CD4-positive, alpha-beta T cell (primary cell): ENCODE results near the gene TTLL10. TPM values are rescaled to one million over a fixed set of nuclear protein-coding genes. Genes with fewer than 3 reads are reported as not detected.

Experiments used
- ATAC-seq: fragments of 200-7000 bp; cut with Tn5 transposase; one replicate; pipeline ENCODE4 v1.10.0; 2022; ENCODE audit warnings: mild to moderate bottlenecking; ENCODE audit not compliant: poor library complexity
- CTCF ChIA-PET: fragments of 350-600 bp; sonication (Branson Sonifier 250); formaldehyde crosslinking; loops from one replicate; lab custom pipeline; 2021; ENCODE audit warnings: antibody characterized with exemption, inconsistent platforms; lab: Charles Lee
- POLR2A ChIA-PET: fragments of 350-600 bp; sonication (Branson Sonifier 250); formaldehyde crosslinking; loops from one replicate; lab custom pipeline; 2021; ENCODE audit warnings: antibody characterized with exemption, inconsistent platforms; lab: Charles Lee
- DNase-seq, 14 experiments: peaks; one replicate each; pipeline ENCODE4 v3.0.0-alpha.2; 2013 to 2020; ENCODE audit warnings: mixed read lengths in 2 of 14
- H3K27ac ChIP-seq, 2 donors: one replicate each; pipeline versions ENCODE4 v1.5.1 to v1.7.0; 2013; ENCODE audit warnings: low read length in 2 of 2, low read depth in 1 of 2, mild to moderate bottlenecking in 1 of 2
- H3K27me3 ChIP-seq, 2 experiments: 1 replicate in 1 of 2; 2 replicates in 1 of 2; pipeline versions ENCODE4 v1.6.1 to v1.7.0; 2013; ENCODE audit warnings: low read length in 2 of 2, control low read depth in 1 of 2, mild to moderate bottlenecking in 1 of 2, moderate library complexity in 1 of 2; ENCODE audit not compliant: insufficient read depth in 2 of 2, control insufficient read depth in 1 of 2
- H3K36me3 ChIP-seq: one replicate; pipeline ENCODE4 v1.6.1; 2013; ENCODE audit warnings: low read length, control low read depth; ENCODE audit not compliant: insufficient read depth
- H3K4me1 ChIP-seq: one replicate; pipeline ENCODE4 v1.6.1; 2013; ENCODE audit warnings: low read length, control low read depth; ENCODE audit not compliant: insufficient read depth
- H3K4me3 ChIP-seq: one replicate; pipeline ENCODE4 v1.5.1; 2013; ENCODE audit warnings: mild to moderate bottlenecking, low read length, moderate library complexity
- H3K9me3 ChIP-seq, 2 experiments: 1 replicate in 1 of 2; 2 replicates in 1 of 2; pipeline versions ENCODE4 v1.6.1 to v1.7.0; 2013; ENCODE audit warnings: low read length in 2 of 2, mild to moderate bottlenecking in 2 of 2, control low read depth in 1 of 2, moderate library complexity in 1 of 2; ENCODE audit not compliant: control insufficient read depth in 1 of 2, insufficient read depth in 1 of 2
- H3K27ac Mint-ChIP-seq: one replicate; pipeline ENCODE4 v1.8.0; 2020; ENCODE audit warnings: mixed read lengths
- H3K27me3 Mint-ChIP-seq: one replicate; pipeline ENCODE4 v1.8.0; 2021; ENCODE audit warnings: mixed read lengths
- H3K36me3 Mint-ChIP-seq: one replicate; pipeline ENCODE4 v1.8.0; 2021; ENCODE audit warnings: low read depth, mixed read lengths
- H3K4me1 Mint-ChIP-seq: one replicate; pipeline ENCODE4 v1.8.0; 2021; ENCODE audit warnings: low read depth, mixed read lengths
- H3K4me3 Mint-ChIP-seq: one replicate; pipeline ENCODE4 v1.8.0; 2020; ENCODE audit warnings: mild to moderate bottlenecking, mixed read lengths
- H3K9me3 Mint-ChIP-seq: one replicate; pipeline ENCODE4 v1.8.0; 2020; ENCODE audit warnings: mixed read lengths
- intact Hi-C, 2 experiments: fragments of 100-400 bp; cut with DNase I in 1 of 2; cut with micrococcal nuclease in 1 of 2; formaldehyde crosslinking; loops; one replicate each; pipeline versions ENCODE4 v1.15.1 to v1.9.0; 2023 to 2025; cut with DNase I, micrococcal nuclease
- total RNA-seq, 174 experiments: library from RNA in 2 of 174; stranded (reverse) in 2 of 174; gene quantifications; one replicate each; pipeline ENCODE4 v1.2.3 and lab custom pipeline; 2021 to 2026
- TF ChIP-seq, protein P1 (sequence below): fragments of 200-600 bp; IDR thresholded peaks from one replicate; pipeline ENCODE4 v1.8.0; 2022; ENCODE audit warnings: antibody characterized with exemption, mild to moderate bottlenecking

Gene TTLL10
- total RNA-seq, 2 experiments from 2014 or later = 0.11 to 0.59 TPM

DNA sequence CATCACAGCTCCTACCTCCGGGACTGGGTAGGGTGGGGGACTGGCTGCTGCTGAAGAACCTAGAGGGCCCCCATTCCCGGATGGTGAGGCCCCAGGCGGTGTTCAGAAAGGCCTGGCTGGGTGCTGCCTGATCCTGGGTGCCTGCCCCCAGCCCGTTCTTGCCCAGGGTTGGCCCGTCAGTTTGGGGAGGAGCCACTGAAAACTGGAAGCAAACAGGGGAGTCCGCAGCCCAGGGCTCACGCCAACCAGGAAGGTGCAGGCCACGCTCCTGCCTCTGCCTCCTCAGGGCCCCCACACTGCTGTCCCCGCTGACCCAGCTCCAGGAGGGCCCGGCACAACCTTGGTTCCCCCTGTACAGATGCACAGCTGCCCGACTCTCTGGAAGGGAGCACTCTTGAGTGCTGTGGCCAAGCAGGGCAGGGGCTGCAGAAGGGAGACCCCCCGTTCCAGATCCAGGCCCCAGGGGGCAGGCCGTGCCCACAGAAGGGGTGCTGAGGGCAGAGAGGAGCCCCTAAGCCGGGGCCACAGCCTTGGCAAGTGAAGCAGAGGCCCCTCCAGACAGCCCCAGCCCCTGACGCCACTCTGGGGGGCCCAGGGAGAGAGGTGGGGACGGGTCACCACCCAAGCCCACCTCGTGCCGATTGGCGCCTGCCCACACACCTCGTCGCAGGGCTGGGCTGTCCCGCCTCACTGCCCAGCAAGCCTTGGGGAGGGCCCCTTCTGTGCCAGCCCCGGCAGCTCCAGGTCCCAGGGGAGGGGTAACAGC is 67.3 kb downstream of the TTLL10 start:
- H3K4me1 ChIP-seq = peaks cover 5% of the 10 kb centered on the region
- H3K27ac Mint-ChIP-seq = no peak overlapping the region
- peaks cover 0 to 21% of the 10 kb centered on the region in 2 experiments for H3K9me3 ChIP-seq
- no peak overlapping the region for H3K4me3 Mint-ChIP-seq
- H3K36me3 Mint-ChIP-seq = no peaks in the 10 kb centered on the region
- H3K36me3 ChIP-seq = no peaks in the 10 kb centered on the region
- DNase-seq (no peak), ATAC-seq (no peak)
- TF ChIP-seq, protein P1, sequence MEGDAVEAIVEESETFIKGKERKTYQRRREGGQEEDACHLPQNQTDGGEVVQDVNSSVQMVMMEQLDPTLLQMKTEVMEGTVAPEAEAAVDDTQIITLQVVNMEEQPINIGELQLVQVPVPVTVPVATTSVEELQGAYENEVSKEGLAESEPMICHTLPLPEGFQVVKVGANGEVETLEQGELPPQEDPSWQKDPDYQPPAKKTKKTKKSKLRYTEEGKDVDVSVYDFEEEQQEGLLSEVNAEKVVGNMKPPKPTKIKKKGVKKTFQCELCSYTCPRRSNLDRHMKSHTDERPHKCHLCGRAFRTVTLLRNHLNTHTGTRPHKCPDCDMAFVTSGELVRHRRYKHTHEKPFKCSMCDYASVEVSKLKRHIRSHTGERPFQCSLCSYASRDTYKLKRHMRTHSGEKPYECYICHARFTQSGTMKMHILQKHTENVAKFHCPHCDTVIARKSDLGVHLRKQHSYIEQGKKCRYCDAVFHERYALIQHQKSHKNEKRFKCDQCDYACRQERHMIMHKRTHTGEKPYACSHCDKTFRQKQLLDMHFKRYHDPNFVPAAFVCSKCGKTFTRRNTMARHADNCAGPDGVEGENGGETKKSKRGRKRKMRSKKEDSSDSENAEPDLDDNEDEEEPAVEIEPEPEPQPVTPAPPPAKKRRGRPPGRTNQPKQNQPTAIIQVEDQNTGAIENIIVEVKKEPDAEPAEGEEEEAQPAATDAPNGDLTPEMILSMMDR = no peak
- H3K9me3 Mint-ChIP-seq = no peaks in the 10 kb centered on the region
- no peaks in the 10 kb centered on the region for H3K4me1 Mint-ChIP-seq
- H3K4me3 ChIP-seq = no peak overlapping the region
- intact Hi-C loops = no loop called here
- peaks cover 10 to 16% of the 10 kb centered on the region in 2 experiments for H3K27me3 ChIP-seq
- CTCF ChIA-PET = no interaction called here
- no peaks in the 10 kb centered on the region for H3K27me3 Mint-ChIP-seq
- H3K27ac ChIP-seq = no peak overlapping the region
- POLR2A ChIA-PET = no interaction called here

DNA sequence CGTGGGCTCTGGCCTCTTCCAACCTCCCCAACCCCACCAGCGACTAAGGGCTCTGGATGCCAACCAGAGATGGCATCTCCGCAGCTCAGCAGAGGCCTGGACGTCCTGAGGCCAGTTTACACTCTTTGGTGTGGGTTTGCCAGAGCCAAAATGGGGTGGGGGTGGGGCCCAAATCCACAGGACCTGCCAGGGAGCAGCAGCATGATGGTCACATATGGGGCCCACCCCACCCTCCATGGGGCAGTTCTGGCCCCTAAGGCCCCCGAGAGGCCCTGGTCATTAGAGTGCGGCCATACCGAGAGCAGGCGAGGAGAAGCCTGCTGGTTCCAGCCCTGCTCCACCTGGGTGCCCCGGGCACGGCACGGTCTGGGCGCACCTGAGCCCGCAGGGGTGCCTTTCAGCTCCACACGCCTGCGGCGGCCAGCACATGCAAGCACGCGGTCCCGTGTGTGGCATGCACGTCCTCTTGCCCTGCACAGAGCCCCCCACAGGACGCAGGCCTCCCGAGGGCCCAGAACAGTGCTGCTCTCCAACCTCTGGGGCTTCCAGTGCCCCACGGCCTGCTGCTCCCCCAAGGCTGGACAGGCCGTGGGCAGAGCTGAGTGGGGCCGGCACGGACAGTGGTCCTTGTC is 68.0 kb downstream of the TTLL10 start:
- Mint-ChIP-seq H3K4me3 (no peak overlapping the region), H3K36me3 (no peaks in the 10 kb centered on the region), H3K27me3 (no peaks in the 10 kb centered on the region), H3K9me3 (no peaks in the 10 kb centered on the region), H3K27ac (no peak overlapping the region), H3K4me1 (no peaks in the 10 kb centered on the region)
- Histone ChIP-seq H3K27ac (no peak overlapping the region), H3K4me1 (peaks cover 5% of the 10 kb centered on the region), H3K36me3 (no peaks in the 10 kb centered on the region), H3K27me3 (peaks cover 12 to 19% of the 10 kb centered on the region in 2 experiments), H3K4me3 (no peak overlapping the region), H3K9me3 (peaks cover 0 to 21% of the 10 kb centered on the region in 2 experiments)
- DNase-seq (no peak), ATAC-seq (no peak)
- CTCF ChIA-PET = no interaction called here
- intact Hi-C loops = no loop called here
- POLR2A ChIA-PET = no interaction called here
- TF ChIP-seq, protein P1 = no peak

DNA sequence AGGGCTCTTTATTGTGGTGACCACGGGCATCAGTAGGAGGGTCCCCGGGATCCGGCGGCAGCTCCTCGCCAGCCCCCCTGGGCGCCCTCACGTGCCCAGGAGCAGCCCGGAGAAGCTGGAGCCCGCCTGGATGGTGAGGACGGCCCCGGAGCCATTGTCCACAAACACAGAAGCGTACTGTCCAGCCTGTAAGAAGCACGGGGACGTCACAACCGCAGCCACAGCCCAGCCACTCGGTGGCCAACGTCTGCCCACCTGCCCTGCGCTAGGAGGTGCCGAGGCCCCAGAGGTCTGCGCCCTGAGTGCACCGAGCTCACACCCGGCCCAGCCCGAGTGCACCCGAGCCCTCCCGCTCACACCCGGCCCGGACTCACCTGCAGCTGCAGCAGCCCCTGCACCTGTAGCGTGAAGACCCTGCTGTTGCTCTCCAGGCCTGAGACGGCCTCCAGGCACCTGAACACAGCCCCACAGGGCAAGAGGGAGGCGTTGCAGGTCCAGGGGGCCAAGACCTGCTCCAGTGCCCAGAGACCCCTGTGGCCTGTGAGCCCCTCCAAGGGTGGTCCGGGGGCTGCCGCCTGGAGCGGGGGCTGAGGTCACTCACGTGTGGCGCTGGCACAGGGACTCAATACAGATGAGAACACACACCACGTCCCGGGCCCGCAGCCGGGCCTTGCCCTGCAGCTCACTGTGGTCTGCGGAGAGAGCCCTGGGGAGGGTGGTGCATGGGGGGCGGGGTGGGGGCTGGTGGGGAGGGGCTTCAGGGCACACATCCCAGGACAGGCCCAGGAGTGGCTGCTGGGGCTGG is 69.0 kb downstream of the TTLL10 start:
- Mint-ChIP-seq H3K36me3 (no peaks in the 10 kb centered on the region), H3K27me3 (no peaks in the 10 kb centered on the region), H3K4me1 (no peaks in the 10 kb centered on the region), H3K4me3 (no peak overlapping the region), H3K9me3 (no peaks in the 10 kb centered on the region), H3K27ac (no peak overlapping the region)
- TF ChIP-seq, protein P1 = no peak
- no peaks in the 10 kb centered on the region for H3K36me3 ChIP-seq
- ChIA-PET CTCF (no interaction called here), POLR2A (no interaction called here)
- H3K9me3 ChIP-seq = peaks cover 0 to 24% of the 10 kb centered on the region in 2 experiments
- intact Hi-C loops = no loop called here
- ATAC-seq (no peak), DNase-seq (no peak)
- peaks cover 5% of the 10 kb centered on the region for H3K4me1 ChIP-seq
- H3K4me3 ChIP-seq = no peak overlapping the region
- H3K27me3 ChIP-seq = peaks cover 12 to 25% of the 10 kb centered on the region in 2 experiments
- H3K27ac ChIP-seq = no peak overlapping the region
